ENCODE results near the gene CCDC34.

CCDC34 gene

DNA sequence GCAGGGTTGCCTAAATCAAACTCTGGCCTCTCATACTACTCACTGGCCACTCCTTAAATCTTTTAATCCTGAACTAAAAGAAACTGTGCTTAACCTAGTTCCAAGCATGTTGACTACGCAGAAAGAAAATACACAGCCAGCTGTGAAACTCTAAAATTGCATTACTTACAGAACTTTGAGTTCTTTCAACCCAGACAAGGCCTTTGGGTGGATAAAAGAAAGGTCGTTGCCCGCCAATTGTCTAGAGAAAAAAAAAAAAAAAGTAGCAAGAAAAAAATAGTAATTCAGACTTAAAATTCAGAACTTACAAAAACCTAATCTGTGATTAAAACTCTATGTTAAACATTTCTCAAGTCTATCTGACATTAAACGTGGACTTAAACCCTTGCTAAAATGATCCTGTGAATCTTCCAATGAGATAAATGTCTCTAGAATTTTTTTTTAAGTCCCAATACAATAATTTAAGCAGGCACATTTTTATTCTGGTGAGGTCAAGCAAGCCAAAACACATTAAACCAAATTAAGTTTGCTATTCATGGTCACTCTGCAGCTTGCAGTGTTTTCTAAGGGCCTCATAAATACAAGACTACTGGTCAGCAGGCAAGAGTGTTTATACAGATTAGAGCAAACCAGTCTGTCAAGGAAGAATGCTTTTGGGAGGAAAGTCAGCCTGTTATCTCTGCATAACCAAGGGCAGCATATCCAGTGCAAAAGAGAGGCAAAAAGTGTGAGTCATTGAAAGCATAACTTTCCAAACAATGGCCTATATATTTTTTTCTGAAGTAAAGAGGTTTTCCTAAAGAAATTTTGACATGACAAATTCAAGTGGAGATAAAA lies 29.5 kb upstream of the CCDC34 start:
- DNase-seq, result no peak

DNA sequence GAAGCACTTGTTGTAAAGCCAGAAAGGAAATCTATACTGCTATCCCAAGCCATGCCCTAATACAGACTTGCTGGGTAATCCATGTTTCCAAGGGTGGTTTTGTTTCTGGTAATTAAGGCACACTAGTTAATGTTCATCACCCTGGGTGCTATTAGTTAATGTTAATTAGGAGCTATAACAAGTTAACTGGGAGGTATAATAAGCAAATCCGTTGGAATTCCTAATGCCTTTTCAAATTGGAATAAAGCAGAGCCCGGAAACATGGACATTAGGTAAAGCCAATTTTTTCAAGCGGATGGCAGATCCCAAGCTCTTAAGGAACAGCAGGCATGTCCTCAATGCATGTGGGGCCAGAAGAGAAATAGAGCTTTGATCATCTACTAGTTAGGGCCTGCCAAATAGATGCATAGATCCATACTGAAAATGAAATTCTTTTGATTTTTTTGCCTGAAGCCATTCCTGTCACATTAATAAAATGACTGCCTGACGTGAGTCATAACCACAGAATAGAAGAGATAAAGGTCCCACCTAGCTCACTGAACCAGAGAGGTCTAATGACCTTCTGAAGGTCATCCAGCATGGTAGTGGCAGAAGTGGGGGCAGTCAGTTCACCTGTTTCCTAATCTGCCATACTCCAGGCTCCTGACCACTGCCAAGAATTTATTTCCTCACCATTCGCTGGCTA lies 28.5 kb upstream of the CCDC34 start:
- no peak for DNase-seq

DNA sequence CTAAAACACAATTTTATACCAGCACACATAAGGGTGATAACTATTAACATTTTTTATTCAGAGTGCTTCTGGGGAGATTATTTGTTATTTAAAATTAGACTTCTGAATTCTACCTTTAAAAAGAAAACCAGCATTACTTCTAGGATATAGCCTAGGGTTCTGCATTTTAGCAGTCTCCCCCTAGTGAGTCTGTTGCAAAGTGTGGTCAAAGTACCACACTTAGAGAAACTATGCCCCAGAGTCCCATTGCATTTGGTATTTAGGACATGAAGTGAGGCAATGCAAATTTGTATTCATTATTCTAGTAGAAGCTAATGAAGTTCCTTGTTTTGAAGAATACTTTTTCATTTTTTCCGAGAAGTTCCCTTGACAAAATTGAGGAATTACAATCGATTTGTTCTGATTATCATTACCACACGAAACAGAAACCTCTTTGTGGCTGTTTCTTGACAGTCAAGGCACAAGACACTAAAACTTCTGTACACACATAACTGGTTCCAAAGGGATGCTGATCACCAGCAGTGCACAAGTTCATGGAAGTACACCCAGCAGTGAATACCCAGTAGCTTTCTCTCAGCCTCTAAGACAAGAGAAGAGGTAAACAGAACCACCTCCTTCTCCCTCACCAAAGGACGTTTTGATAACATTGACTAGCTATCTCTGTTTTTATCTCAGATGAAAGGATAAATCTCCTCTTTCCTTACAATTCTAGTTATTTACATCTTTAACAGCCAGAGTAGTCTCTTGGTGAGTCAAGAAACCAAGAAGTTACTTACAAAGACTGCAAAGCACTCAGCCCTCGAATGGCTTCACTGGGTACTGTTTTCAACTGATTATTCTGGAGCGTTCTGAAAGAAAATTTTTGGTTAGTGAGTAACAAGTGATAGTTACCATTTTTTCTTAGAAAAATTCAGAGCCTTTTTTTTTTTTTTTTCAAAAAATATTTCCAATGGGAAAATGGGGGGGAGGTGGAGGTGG lies 27.6 kb upstream of the CCDC34 start:
- no peak for DNase-seq

DNA sequence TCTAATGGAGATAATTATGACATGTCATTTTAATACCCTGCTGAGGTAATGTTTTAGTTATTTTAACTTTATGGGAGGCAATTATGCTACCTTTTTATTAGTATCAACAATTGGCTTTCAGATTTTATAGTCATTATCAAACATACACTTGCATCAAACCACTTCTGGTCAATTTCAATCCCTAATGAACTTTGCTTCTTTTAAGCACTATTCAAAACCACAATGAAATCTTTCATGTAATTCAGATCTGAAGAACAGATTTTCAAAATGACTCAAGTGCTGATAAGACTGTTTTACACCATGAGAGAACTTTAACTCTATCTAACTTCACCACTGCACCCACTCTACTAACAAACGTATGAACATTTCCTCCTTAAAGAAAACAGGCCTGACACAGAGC lies 25.9 kb upstream of the CCDC34 start:
- DNase-seq, result no peak

DNA sequence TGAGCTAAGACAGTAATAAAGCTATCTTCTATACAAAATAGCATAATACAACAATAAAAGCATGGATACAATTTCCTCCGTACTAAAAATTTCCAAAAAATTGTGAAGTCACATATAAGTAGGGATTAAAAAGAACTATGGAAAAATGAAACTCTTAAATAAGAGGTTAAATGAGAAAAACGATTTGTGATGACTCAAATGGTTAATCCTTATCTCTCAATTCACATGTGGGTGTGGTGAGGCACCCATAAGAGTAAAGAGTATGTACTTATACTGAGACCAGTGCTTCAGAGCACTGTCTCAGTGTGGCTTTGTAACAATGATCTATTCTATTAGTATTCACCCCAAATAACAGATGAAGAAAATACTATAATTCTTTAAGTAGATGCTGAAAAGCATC lies 25.0 kb upstream of the CCDC34 start:
- DNase-seq, result no peak

DNA sequence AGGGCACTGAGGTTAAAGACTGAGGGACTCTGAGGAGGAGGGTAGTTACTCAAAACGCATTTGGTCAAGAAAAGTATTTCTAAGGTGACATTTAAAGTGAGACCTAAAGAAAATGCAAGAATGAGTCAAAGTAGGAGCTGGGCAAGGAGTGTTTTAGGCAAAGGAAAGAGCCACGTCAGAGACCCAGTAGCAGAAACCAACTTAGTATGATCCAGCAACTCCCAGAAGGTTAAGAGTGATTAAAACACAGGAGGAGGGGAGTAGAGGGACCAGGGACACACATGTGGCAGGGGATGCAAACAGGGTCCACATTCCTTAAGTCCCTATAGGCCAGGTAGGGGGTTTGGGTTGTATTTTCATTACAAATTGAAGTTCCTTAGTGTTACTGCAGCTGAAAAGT lies 24.3 kb upstream of the CCDC34 start:
- DNase-seq, result no peak

DNA sequence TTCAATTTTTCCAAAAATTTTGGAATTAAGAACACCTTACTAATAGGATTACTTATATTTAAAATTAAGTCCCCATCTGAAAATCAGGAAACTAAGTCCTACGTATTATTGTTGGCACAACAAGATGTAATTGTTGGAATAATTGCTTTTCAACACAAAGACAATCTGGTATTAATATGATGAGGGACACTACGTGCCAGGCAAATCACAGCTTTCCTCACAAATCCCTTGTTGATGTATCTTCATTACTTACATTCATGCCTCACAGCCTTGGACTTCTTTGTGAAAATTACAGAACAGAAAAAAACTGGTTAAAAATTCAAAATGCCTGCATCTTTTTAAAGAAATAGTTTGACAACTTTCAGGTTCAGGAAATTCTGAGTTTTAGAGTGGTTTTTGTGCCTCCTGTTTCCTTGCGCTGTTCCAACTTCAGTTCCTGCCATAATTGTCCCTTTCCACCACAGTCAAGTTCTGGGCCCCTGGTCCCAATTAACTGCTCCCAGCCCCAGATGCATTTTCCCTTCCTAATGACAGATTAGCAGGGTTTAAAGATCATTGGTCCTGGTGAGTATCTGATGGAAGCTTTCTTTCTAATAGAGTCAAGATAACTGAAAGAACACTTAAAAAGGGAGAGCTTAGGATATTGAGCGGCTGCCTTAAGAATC lies 23.3 kb upstream of the CCDC34 start:
- no peak for DNase-seq

DNA sequence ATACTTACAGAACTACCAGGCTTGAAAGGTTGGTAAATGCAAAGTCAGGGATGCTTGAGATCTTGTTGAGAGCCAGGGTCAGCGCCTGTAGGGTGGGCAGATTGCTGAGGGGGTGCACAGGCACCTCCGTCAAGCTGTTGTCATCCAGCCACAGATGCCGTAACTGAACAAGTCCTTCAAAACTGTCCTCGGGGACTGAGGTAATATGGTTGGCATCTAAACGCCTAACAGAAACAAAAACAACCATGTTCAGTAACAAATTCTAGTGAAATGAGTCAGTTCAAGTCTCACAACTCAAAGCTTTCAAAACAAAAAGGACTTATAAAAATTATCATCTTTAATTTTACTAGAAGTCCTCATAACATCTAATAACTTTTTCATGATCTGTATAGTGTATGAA lies 22.2 kb upstream of the CCDC34 start:
- no peak for DNase-seq

DNA sequence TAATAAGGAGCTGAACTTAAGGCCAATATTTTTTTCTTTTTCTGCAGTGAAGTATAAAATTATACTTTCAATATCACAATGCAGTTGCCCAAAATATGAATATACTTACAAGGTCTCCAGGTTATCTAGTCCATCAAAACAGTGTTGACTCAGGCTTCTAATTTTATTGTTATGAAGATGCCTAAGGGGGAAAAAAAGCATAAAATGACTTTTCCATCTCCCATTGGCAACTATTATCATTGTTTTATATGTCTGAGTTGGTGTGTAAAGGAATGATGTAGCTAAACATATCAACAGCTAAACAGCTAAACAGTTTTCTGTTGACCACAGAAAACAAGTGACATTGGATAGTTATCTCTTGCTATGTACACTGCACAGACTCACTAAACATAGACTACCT lies 21.2 kb upstream of the CCDC34 start:
- no peak for DNase-seq

DNA sequence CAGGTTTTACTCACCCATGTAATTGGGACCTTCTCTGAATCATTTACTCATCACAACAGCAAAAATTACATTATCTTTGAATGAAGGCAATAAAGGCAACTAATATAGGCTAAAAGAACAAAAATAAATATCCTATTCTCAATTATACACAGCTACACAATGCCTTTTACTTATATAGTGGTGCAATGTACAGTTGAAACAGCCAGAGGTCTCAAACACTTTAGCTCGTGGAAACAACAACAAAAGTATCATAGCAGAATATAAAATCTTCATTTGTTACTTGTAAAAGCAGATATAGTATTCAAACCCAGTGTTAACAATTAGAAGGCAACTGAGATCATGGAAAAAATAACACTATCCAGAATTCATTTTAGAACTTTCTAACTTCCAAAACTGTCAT lies 20.6 kb upstream of the CCDC34 start:
- DNase-seq, result no peak

DNA sequence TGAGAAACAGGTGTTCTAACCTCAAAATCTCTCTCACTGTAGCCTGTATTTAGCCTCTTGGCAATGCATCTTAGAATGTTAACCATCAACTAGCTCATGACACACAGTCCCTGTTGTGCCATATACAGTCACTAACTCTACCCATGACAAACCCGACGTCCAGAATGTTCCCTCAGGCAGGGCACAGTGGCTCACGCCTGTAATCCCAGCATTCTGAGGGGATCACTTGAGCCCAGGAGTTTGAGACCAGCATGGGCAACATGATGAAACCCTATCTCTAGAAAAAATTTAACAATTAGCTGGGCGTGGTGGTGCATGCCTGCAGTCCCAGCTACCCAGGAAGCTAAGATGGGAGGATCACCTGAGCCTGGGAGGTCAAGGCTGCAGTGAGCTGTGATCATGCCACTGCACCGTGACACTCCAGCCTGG lies 18.2 kb upstream of the CCDC34 start:
- no peak for DNase-seq

DNA sequence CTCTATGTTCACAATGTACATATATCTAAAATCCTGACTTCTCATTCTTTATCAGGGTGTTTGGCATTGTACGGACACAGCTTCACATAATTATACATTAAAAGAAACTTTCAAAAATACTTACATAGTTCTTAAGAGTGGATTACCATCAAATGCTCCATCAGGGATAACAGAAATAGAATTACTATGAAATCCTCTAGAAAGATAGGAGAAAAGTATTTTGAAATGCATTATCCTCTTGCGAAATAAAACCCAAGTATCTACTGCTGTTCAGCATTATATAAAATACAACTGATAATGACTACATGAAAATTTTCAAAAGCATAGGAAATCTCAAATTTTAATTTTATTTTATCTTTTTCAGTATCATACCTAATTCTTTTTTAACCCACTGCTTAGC lies 17.8 kb upstream of the CCDC34 start:
- no peak for DNase-seq

DNA sequence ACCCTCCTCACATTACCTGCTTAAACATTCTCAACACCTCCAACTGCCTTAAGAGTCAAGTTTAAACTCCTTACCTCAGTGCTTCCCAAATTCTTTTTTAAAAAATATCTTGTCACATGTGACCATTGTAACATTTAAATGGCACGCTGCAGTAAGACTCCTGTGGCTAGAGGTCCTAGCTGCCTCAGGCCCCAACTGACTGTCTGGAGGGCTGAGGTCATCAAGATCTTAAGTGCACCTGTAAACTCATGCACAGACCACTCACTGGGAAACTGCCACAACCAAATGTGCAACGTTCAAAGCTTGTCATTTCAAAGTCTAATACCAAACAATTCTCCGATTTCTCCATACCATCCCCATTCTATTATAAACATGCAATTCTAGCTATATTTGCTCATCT lies 16.4 kb upstream of the CCDC34 start:
- DNase-seq, result no peak

DNA sequence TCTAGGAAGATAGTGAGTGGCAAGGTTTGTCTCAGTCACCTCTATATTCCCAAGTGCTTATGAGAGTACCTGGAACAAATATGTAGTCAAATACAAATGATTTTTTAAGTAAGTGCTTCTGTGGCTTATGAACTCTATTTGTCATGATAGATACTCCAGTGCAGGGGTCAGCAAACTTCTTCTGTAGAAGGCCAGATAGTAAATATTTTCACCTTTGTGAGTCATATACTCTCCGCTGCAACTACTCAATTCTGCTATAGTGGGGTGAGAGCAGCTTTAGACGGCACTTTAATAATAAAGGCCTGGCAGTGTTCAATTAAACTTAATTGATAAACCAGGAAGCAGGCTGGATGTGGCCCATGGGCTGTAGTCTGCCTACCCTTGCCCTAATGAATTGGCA lies 12.4 kb upstream of the CCDC34 start:
- no peak for DNase-seq

DNA sequence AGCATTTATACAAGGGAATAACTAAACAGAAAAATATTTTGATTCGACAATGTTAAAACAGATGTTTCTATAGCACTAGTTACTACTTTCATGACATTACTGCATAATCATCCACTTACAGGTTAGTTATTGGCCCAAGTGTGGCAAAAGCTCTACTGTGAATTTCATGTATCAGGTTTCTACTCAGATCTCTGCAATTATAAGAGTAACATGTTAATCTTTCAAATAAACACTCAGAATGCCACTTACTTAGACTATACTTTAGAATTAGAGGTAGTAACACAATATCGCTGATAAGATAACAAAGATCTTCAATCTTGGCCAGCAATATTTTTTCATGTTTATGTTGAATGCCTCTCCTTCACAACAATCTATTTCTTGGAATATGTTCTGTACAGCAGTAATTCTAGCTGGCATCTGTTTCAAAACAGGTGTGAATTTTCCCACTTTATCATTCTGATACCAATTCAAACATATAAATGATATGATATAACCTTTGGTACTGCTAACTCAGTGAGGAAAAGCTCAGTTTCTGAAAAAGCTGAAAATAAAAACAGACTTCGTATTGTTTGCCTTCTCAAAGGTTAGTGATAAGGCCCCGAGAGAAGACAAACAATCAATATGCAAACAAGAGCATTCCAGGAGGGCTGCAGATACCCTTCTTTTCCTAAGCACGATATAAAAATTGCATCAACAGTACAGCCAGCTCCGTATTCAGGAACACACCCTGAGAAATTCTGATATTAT lies 11.0 kb upstream of the CCDC34 start:
- DNase-seq, result peak; percentile 10

DNA sequence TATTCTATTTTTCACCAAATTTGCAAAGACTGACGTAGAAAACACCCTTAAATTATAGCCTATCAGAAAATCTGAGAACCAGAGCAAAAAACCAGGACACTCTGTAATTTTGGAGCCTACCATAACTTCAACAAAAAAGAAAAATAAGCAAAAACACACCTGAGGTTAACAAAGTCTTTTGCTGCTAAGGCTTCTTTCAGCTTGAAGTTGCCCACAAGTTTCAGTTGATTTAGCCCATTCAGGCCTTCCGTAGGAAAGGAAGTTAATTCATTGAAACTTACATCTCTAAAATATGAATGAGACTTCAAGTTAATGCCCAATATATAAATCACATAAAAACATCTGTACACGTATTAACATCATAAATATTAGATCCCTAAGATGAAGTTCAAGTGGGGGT lies 10.4 kb upstream of the CCDC34 start:
- DNase-seq, result no peak

DNA sequence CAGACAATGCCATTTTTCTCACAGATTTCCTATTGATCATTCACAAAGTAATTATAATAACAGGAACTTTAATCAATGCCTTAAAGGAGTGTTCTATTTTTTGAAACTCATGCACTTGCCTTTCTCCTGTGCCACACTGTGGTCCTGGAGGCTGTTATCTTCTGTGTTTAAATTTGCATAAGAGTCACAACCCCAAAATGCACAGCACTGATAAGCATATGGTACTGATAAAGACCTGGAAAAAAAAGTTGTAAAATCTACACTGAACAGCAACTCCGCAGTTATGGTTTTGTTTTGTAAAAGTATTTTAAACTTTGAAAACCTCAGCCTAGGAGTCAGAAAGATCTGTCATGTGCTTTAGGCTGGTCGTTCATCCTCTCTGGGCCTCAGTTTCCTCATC lies 9.1 kb upstream of the CCDC34 start:
- DNase-seq, result no peak

DNA sequence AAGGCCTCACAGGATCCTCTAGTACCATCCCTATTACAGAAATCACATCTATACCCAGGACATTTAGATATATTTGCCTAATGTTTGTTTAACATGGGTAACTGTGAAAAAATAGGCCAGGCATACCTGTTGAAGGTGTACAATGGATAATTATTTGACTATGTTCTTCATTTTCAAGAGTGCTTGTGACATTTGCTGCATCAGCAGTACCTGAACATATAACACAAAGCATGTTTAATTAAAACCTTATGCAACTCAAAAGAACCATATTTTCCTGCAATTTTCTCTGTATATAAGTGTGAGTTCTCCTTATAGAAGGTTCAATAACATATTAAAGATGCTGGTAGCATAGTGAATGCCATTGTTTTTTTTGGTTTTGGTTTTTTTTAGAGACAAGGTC lies 8.5 kb upstream of the CCDC34 start:
- DNase-seq, result no peak

DNA sequence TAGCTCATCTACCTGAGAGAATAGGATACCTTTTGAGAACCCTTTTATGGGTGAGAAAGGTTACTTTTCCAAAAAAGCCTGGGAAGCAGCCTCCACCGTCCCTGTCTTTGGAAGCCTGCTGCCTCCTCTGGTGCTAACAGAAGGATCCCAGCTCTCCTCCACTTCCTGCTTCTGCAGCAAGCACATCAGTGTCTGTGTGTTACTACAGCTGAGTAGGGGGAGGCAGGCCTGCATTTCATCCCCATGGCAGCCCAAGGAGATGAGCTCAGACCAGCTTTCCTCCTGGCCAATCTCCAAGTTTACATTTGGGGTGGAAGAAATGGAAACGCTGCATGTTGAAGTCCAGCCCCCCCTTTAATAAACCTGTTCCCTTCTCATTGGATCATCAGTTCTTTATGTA lies 7.4 kb upstream of the CCDC34 start:
- no peak for DNase-seq

DNA sequence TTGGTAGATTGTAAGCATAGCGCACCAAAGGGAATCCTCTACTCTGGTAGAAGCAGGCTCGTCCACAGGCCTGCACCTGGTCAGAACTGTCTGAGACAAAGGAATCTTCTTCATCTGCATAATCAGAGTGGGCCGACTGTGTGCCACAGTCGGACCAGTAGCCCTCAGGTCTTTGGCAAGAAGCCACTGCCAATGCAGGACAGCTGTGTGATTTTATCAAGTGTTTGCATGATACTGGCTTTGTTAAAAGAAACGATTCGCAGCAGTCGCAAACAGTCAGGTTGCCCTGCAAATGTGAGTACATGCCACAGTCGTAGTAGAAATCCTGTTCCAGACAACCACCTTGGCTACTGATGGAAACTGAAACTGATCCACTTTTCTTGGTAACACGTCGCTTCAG lies 4.9 kb upstream of the CCDC34 start:
- DNase-seq, result peak; percentile 74

DNA sequence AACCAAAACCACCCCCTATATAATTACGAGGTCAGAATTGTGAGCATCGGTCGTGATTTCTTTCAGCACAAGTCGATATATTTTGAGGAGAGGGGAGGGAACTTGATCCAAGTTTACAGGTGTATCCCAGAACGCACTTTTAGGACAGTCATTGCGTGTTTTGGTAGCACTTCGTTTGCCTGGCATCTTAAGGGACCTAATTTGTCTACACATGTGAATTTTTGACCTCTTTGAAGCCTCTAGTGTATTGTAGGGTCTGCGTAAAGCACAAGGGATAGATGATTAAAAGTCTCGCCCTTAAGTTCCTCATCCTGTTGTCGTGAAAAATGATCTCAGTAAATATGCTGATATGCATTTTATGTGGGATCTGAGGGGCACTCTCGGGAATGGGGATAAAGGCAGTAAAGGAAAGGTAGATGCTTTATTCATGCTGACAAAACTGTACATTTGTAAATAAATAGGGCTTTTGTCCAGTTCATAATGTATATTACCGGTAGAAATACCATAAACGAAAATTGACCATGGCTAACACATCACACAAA lies 632 bp upstream of the CCDC34 start:
- no peak for DNase-seq

Measured in NCI-H1105 treated with DMSO at 0.1 percent for 48 hours (cell line).